Mucosa of rectum (tissue), 2 donors: ENCODE measurements around the gene NPEPPS.
A peak's percentile ranks its signal among the peaks of the same experiment; 100 is the strongest.
"Not testable (repeated sequence)": the region's sequence is repeated elsewhere in the genome, so short reads cannot be mapped to it uniquely, and the experiment has no call there.

Experiments
- H3K27ac ChIP-seq, 2 donors: one replicate each; pipeline ENCODE4 v1.7.0; 2013; ENCODE audit warnings: inconsistent platforms in 2 of 2, low read depth in 2 of 2, low read length in 2 of 2
- H3K27me3 ChIP-seq, 2 donors: one replicate each; pipeline ENCODE4 v1.7.0; 2013; ENCODE audit warnings: low read length in 2 of 2; ENCODE audit not compliant: control insufficient read depth in 2 of 2, insufficient read depth in 2 of 2
- H3K36me3 ChIP-seq, 2 donors: one replicate each; pipeline ENCODE4 v1.7.0; 2013; ENCODE audit warnings: low read length in 2 of 2; ENCODE audit not compliant: control insufficient read depth in 2 of 2, insufficient read depth in 2 of 2
- H3K4me1 ChIP-seq, 2 donors: one replicate each; pipeline ENCODE4 v1.7.0; 2013; ENCODE audit warnings: low read length in 2 of 2, mild to moderate bottlenecking in 1 of 2; ENCODE audit not compliant: control insufficient read depth in 2 of 2, insufficient read depth in 2 of 2
- H3K4me3 ChIP-seq, 2 donors: one replicate each; pipeline ENCODE4 v1.7.0; 2013; ENCODE audit warnings: low read length in 2 of 2
- H3K9ac ChIP-seq, 2 donors: one replicate each; pipeline ENCODE4 v1.7.0; 2013; ENCODE audit warnings: low read length in 2 of 2, low read depth in 1 of 2, mild to moderate bottlenecking in 1 of 2
- H3K9me3 ChIP-seq, 2 donors: one replicate each; pipeline ENCODE4 v1.7.0; 2013; ENCODE audit warnings: low read length in 2 of 2; ENCODE audit not compliant: control insufficient read depth in 2 of 2
- donor health status: healthy.
- donor health status: Normal muscosa, but diverticular disease.

The NPEPPS gene

DNA sequence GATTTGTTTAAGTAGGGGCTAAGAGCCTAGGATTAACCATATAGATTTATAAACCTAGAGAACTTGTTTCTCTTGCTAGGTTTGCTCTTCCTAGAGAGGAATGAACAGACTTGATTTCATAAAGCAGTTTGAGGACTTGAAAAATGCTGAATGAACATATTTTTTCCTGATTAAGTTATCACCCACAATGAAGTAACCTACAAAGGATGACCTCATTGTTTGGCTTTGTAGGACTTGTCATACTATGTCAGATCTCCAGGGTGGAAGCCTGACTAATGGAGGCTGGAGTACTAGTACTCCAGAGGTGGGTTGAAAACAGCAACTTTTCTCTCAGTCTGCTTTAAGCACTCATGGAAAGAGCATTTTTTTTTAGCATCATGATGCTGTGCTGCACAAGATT is 12.0 kb upstream of the NPEPPS start:
- H3K9me3 ChIP-seq, H3K9ac ChIP-seq, H3K4me3 ChIP-seq, H3K27me3 ChIP-seq, H3K27ac ChIP-seq, H3K4me1 ChIP-seq, H3K36me3 ChIP-seq: not testable (repeated sequence)

- H3K27ac ChIP-seq, H3K4me3 ChIP-seq, H3K27me3 ChIP-seq, H3K36me3 ChIP-seq, H3K9ac ChIP-seq, H3K4me1 ChIP-seq, H3K9me3 ChIP-seq: not testable (repeated sequence)
Observed at GRCh38 chr17:47519365-47519764, 11.5 kb upstream of the NPEPPS start.

DNA sequence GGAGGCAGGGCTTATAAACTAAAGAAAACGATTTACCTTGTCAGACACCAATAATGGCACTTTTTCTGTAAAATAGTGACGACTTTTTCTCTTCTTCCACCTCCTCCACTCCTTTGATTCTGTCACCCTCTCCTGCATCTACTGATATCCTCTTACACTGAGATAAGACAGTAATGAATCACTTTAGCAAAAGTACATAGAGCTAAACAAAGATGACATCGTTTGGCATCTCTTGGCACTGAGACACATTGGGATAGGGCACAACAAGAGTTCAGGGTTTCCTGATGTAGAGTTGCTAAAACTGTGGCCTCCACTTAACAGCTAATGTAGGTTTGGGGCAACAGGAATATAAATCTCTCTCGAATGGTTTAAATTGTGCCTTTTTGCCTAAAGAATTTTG is 10.6 kb upstream of the NPEPPS start:
- H3K4me3 ChIP-seq, H3K27me3 ChIP-seq, H3K4me1 ChIP-seq, H3K9me3 ChIP-seq, H3K36me3 ChIP-seq, H3K9ac ChIP-seq, H3K27ac ChIP-seq: not testable (repeated sequence)

- not testable (repeated sequence) for H3K9ac ChIP-seq, H3K27ac ChIP-seq, H3K4me1 ChIP-seq, H3K27me3 ChIP-seq, H3K9me3 ChIP-seq, H3K4me3 ChIP-seq, H3K36me3 ChIP-seq
Observed at GRCh38 chr17:47521434-47521833, 9.5 kb upstream of the NPEPPS start.

DNA sequence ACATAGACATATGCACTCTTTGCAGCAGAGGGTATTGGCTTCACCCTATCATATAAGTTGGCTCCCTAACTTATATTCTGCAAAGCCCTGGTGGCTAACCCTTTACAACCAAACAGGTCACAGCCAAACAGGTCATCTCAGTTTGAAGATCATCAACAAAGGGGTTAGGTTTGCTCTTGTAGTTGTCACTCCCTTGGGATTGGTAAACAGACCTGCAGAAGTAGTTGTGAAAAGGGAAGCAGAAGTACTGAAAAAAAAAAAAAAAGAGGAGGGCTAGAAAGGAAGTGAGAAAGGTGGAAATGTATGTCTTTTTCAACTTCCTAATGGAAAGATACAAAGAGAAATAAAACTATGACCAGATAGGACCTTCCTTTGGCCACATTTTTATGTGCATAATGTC is 8.6 kb upstream of the NPEPPS start:
- H3K4me1 ChIP-seq, H3K36me3 ChIP-seq, H3K4me3 ChIP-seq, H3K9ac ChIP-seq, H3K27ac ChIP-seq, H3K9me3 ChIP-seq, H3K27me3 ChIP-seq: not testable (repeated sequence)

- peak overlapping the region; percentile 65 to 69 for H3K4me3 ChIP-seq
- H3K4me1 ChIP-seq, H3K9me3 ChIP-seq, H3K36me3 ChIP-seq, H3K27me3 ChIP-seq: not testable (repeated sequence)
- peak overlapping the region; percentile 84 to 87 for H3K27ac ChIP-seq
- H3K9ac ChIP-seq, result peak overlapping the region in 1 of 2 donors; percentile 77
Observed at GRCh38 chr17:47531233-47531820, 419 bp downstream of the NPEPPS start.

DNA sequence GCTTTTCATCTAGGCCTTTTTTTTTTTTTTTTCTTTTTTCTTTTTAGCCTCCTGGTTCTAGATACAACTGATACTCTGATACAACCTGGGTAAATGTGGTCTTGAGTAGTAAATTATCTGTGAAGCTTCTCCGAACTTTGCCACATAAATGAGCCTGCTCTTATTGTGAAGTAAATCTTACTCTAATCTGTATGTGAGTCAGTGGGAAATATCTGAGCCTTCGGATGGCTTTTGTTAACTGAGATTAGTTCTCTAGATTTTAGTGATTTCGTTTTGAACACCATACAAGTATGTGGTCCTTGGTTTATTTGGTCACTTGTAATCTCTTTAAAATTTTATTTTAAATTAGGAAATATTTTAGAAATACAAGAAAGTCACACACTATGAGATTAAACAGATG is 8.2 kb downstream of the NPEPPS start:
- not testable (repeated sequence) for H3K36me3 ChIP-seq, H3K9me3 ChIP-seq, H3K9ac ChIP-seq, H3K27me3 ChIP-seq, H3K4me1 ChIP-seq, H3K27ac ChIP-seq, H3K4me3 ChIP-seq

- H3K27ac ChIP-seq, H3K36me3 ChIP-seq, H3K27me3 ChIP-seq, H3K4me1 ChIP-seq, H3K9ac ChIP-seq, H3K4me3 ChIP-seq, H3K9me3 ChIP-seq: not testable (repeated sequence)
Observed at GRCh38 chr17:47541676-47542075, 10.8 kb downstream of the NPEPPS start.

DNA sequence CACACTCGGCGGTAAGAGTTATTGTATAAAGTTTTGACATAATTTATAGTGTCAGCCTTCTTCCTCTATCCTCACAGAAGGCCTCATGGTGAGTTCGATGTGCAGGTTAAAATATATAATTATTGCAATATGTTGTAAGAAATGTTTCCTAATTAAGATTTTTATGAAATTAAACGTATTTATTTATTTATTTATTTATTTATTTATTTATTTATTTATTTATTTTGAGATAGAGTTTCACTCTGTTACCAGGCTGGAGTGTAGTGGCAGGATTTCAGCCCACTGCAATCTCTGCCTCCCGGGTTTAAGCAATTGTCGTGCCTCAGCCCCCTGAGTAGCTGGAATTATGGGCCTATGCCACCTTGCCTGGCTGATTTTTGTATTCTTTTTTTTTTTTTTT is 13.4 kb downstream of the NPEPPS start:
- not testable (repeated sequence) for H3K36me3 ChIP-seq, H3K9me3 ChIP-seq, H3K27ac ChIP-seq, H3K4me3 ChIP-seq, H3K27me3 ChIP-seq, H3K9ac ChIP-seq, H3K4me1 ChIP-seq

DNA sequence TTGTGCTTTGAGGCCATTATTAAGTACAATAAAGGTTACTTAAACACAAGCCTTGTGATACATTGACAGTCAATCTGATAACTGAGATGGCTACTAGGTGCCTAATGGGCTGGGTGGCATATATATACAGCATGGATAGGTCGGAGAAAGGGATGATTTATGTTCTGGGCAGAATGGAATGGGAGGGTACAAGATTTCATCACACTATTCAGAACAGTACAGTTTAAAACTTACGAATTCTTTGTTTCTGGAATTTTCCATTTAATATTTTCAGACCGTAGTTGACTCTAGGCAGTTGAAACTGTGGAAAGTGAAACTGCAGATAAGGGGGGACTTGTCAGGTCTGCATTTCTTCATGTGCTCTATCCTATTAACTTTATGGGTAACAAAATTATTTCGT is 23.8 kb downstream of the NPEPPS start:
- H3K9ac ChIP-seq, H3K9me3 ChIP-seq, H3K27me3 ChIP-seq, H3K4me3 ChIP-seq, H3K36me3 ChIP-seq, H3K4me1 ChIP-seq, H3K27ac ChIP-seq: not testable (repeated sequence)

GRCh38 chr17:47556108-47556507 is 25.2 kb downstream of the NPEPPS start:
- not testable (repeated sequence) for H3K4me3 ChIP-seq, H3K9me3 ChIP-seq, H3K36me3 ChIP-seq, H3K4me1 ChIP-seq, H3K27ac ChIP-seq, H3K9ac ChIP-seq, H3K27me3 ChIP-seq
